Measurements from ENCODE around the gene APP.

The APP gene

DNA sequence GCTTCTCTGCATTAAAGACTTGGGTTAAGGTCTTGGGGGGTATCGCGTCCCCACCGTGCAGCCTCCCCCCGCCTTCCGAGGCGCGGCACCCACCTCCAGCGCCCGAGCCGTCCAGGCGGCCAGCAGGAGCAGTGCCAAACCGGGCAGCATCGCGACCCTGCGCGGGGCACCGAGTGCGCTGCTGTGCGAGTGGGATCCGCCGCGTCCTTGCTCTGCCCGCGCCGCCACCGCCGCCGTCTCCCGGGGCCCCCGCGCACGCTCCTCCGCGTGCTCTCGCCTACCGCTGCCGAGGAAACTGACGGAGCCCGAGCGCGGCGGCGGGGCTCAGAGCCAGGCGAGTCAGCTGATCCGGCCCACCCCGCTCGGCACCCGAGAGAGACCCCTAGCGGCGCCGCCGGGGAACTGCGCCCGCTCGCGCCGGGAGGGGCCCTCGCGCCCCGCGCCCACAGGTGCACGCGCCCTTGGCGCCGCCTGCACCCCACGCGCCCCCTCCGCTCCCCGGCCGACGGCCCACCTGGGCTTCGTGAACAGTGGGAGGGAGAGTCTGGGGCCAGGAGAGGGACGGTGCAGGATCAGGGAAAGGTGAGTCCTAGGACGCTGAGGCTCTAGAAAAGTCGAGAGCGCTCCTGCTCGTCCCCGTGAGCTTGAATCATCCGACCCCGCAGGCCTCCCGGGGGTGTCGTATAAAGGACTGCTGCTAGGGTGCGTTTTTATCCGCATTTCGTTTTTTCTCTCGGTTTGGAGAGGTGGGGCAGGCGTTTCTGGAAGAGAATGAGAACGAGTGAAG, at the start of gene APP:
APP (minus strand) TSS at position 300 of the 787 bp plus-strand sequence; CDS start at position 150, 150 bp downstream.
- H3K4me3 ChIP-seq (ENCODE audit: low read depth, low read length, poor library complexity, severe bottlenecking) = no peak within 1 kb of the TSS
- TF ChIP-seq, protein P1, sequence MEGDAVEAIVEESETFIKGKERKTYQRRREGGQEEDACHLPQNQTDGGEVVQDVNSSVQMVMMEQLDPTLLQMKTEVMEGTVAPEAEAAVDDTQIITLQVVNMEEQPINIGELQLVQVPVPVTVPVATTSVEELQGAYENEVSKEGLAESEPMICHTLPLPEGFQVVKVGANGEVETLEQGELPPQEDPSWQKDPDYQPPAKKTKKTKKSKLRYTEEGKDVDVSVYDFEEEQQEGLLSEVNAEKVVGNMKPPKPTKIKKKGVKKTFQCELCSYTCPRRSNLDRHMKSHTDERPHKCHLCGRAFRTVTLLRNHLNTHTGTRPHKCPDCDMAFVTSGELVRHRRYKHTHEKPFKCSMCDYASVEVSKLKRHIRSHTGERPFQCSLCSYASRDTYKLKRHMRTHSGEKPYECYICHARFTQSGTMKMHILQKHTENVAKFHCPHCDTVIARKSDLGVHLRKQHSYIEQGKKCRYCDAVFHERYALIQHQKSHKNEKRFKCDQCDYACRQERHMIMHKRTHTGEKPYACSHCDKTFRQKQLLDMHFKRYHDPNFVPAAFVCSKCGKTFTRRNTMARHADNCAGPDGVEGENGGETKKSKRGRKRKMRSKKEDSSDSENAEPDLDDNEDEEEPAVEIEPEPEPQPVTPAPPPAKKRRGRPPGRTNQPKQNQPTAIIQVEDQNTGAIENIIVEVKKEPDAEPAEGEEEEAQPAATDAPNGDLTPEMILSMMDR (IDR thresholded peaks at IDR 0.05; ENCODE audit: low read length) = peak; percentile 32
- no peak for TF ChIP-seq EZH2 (IDR thresholded peaks at IDR 0.05; ENCODE audit: borderline replicate concordance, low read length)
- H3K36me3 ChIP-seq (ENCODE audit: insufficient read depth, low read length) = no peaks in the 10 kb centered on the region
- H3K4me2 ChIP-seq (ENCODE audit: low read length) = no peak within 1 kb of the TSS
- H3K79me2 ChIP-seq (ENCODE audit: insufficient read depth, low read length) = no peaks in the 10 kb centered on the region
- no peaks in the 10 kb centered on the region for H4K20me1 ChIP-seq (ENCODE audit: insufficient read depth, low read length)
- no peak within 1 kb of the TSS for H2AFZ ChIP-seq (ENCODE audit: low read length)
- no peaks in the 10 kb centered on the region for H3K27me3 ChIP-seq (ENCODE audit: insufficient read depth, low read length)
- no peak within 1 kb of the TSS for H3K9ac ChIP-seq (ENCODE audit: low read length)
- H3K4me1 ChIP-seq (ENCODE audit: insufficient read depth, low read length, severe bottlenecking) = no peaks in the 10 kb centered on the region
- H3K27ac ChIP-seq (ENCODE audit: low read depth, low read length, poor library complexity, severe bottlenecking) = no peak within 1 kb of the TSS
- no peaks in the 10 kb centered on the region for H3F3A ChIP-seq (ENCODE audit: insufficient read depth, low read length)
- no peaks in the 10 kb centered on the region for H3K9me2 ChIP-seq (ENCODE audit: low read depth, low read length)
- H3K9me3 ChIP-seq (ENCODE audit: low read length) = no peaks in the 10 kb centered on the region

DNA sequence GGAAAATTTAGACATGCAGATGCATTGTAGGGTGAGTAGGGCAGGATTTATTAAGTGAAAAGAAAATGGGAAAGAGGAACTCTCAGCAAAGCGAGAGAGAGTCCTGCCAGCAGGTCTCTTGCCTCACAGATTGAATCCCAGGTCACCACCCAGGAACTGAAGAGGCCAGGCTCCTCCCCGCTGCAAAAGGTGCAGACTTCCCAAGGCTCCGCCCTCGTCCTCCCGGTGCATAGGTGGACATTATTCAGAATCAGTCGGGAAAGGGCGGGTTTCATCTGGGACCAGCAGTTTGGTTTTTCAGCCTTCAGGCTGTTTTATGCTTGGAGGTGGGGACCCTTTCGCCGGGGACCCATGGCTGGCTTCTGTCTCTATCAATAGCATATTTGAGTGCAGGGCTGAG, 41.6 kb upstream of the APP start:
- H3K79me2 ChIP-seq (ENCODE audit: insufficient read depth, low read length) = no peaks in the 10 kb centered on the region
- no peaks in the 10 kb centered on the region for H3K9me2 ChIP-seq (ENCODE audit: low read depth, low read length)
- H4K20me1 ChIP-seq (ENCODE audit: insufficient read depth, low read length) = no peaks in the 10 kb centered on the region
- no peaks in the 10 kb centered on the region for H3F3A ChIP-seq (ENCODE audit: insufficient read depth, low read length)
- H3K9me3 ChIP-seq (ENCODE audit: low read length) = no peaks in the 10 kb centered on the region
- H3K4me2 ChIP-seq (ENCODE audit: low read length) = no peak overlapping the region
- H3K4me1 ChIP-seq (ENCODE audit: insufficient read depth, low read length, severe bottlenecking) = no peaks in the 10 kb centered on the region
- no peak overlapping the region for H3K9ac ChIP-seq (ENCODE audit: low read length)
- H3K4me3 ChIP-seq (ENCODE audit: low read depth, low read length, poor library complexity, severe bottlenecking) = no peak overlapping the region
- no peak overlapping the region for H2AFZ ChIP-seq (ENCODE audit: low read length)
- H3K27ac ChIP-seq (ENCODE audit: low read depth, low read length, poor library complexity, severe bottlenecking) = no peak overlapping the region
- H3K27me3 ChIP-seq (ENCODE audit: insufficient read depth, low read length) = no peaks in the 10 kb centered on the region
- TF ChIP-seq, protein P1 (IDR thresholded peaks at IDR 0.05; ENCODE audit: low read length) = no peak
- TF ChIP-seq EZH2 (IDR thresholded peaks at IDR 0.05; ENCODE audit: borderline replicate concordance, low read length) = no peak
- no peaks in the 10 kb centered on the region for H3K36me3 ChIP-seq (ENCODE audit: insufficient read depth, low read length)

DNA sequence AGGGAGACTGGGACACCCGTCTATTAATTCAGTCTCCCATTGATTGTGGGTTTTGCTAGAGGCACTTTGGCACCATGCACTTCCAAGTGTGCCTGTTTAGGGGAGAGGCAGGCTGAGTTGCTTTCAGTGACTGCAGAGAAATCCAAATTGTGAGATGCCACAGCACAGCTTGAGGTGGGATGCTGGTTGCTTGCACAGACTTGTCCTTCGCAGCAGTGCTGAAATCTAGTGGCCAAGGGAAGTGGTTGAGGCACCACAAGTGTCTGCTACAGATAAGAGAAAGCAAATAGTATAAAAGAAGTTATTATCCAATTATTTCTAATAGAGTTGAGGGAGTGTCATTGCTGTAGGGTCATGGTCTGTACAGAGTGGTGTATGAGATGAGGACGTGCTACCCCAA, 40.0 kb upstream of the APP start:
- Histone ChIP-seq H4K20me1 (ENCODE audit: insufficient read depth, low read length) (no peaks in the 10 kb centered on the region), H3K27me3 (ENCODE audit: insufficient read depth, low read length) (no peaks in the 10 kb centered on the region), H3K36me3 (ENCODE audit: insufficient read depth, low read length) (no peaks in the 10 kb centered on the region), H3K9me3 (ENCODE audit: low read length) (no peaks in the 10 kb centered on the region), H3K4me3 (ENCODE audit: low read depth, low read length, poor library complexity, severe bottlenecking) (no peak overlapping the region), H3K4me2 (ENCODE audit: low read length) (no peak overlapping the region), H3K4me1 (ENCODE audit: insufficient read depth, low read length, severe bottlenecking) (no peaks in the 10 kb centered on the region), H3K9ac (ENCODE audit: low read length) (no peak overlapping the region), H3K79me2 (ENCODE audit: insufficient read depth, low read length) (no peaks in the 10 kb centered on the region), H3K27ac (ENCODE audit: low read depth, low read length, poor library complexity, severe bottlenecking) (no peak overlapping the region), H3F3A (ENCODE audit: insufficient read depth, low read length) (no peaks in the 10 kb centered on the region), H3K9me2 (ENCODE audit: low read depth, low read length) (no peaks in the 10 kb centered on the region), H2AFZ (ENCODE audit: low read length) (no peak overlapping the region)
- TF ChIP-seq, protein P1 (IDR thresholded peaks at IDR 0.05; ENCODE audit: low read length) = no peak
- TF ChIP-seq EZH2 (IDR thresholded peaks at IDR 0.05; ENCODE audit: borderline replicate concordance, low read length) = no peak
